ENCODE data around the gene MNX1.

GRCh38 chr7:156979711-156980110, 30.8 kb downstream of the MNX1 start:
- TF ChIP-seq CTCF (IDR thresholded peaks at IDR 0.05; ENCODE audit: extremely low read depth in 1 of 2, insufficient read depth in 1 of 2, low read depth in 1 of 2, low read length in 2 of 2) (no peak), POLR2A (IDR thresholded peaks at IDR 0.05; ENCODE audit: low read depth, low read length) (no peak), POLR2AphosphoS5 (IDR thresholded peaks at IDR 0.05; ENCODE audit: insufficient read depth, low read depth, low read length) (no peak), EZH2 (IDR thresholded peaks at IDR 0.05; ENCODE audit: borderline replicate concordance, low read depth, low read length, severe bottlenecking) (no peak), MYC (IDR thresholded peaks at IDR 0.05; ENCODE audit: low read depth, low read length) (no peak), JUN (IDR thresholded peaks at IDR 0.05; ENCODE audit: borderline replicate concordance, insufficient read depth, insufficient read length, low read depth) (no peak), FOS (IDR thresholded peaks at IDR 0.05; ENCODE audit: borderline replicate concordance, insufficient read depth, low read length) (no peak)
- TF ChIP-seq, protein P1, sequence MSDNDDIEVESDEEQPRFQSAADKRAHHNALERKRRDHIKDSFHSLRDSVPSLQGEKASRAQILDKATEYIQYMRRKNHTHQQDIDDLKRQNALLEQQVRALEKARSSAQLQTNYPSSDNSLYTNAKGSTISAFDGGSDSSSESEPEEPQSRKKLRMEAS (IDR thresholded peaks at IDR 0.05; ENCODE audit: insufficient read depth, insufficient read length): no peak

Measured in endothelial cell of umbilical vein (primary cell).